Transverse colon (tissue), 4 donors: ENCODE results near the gene PPP6R2. TPM values are rescaled to one million over a fixed set of nuclear protein-coding genes. Genes with fewer than 3 reads are reported as not detected.

Source experiments
- DNase-seq: peaks from one replicate; pipeline ENCODE4 v3.0.0-alpha.2; 2019
- H3K27ac ChIP-seq, 4 donors: fragments of 200-600 bp; sonication (generic); 2 replicates each; pipeline ENCODE4 v1.5.1; 2016 to 2018; ENCODE audit warnings: inconsistent platforms in 4 of 4
- H3K27me3 ChIP-seq: fragments of 200-600 bp; sonication (generic); 2 replicates; pipeline ENCODE4 v1.5.1; 2017; ENCODE audit warnings: inconsistent platforms
- H3K36me3 ChIP-seq, 4 donors: fragments of 200-600 bp; sonication (generic); 2 replicates each; pipeline ENCODE4 v1.5.1; 2017 to 2019; ENCODE audit warnings: inconsistent platforms in 4 of 4
- H3K4me1 ChIP-seq, 4 donors: fragments of 200-600 bp; sonication (generic); 2 replicates each; pipeline ENCODE4 v1.5.1; 2017 to 2020; ENCODE audit warnings: inconsistent platforms in 4 of 4
- H3K4me3 ChIP-seq, 4 donors: fragments of 200-600 bp; sonication (generic); 1 replicate in 1 of 4; 2 replicates in 3 of 4; pipeline versions ENCODE4 v1.5.1 to v1.6.1; 2017 to 2019; ENCODE audit warnings: inconsistent platforms in 4 of 4
- H3K9me3 ChIP-seq, 2 donors: fragments of 200-600 bp; sonication (generic); 2 replicates each; pipeline ENCODE4 v1.5.1; 2017 to 2019; ENCODE audit warnings: inconsistent platforms in 2 of 2
- EP300 ChIP-seq: sonication (generic); formaldehyde crosslinking; IDR thresholded peaks from one replicate; pipeline ENCODE4 v1.6.1; 2017; ENCODE audit warnings: antibody characterized with exemption, low read depth
- POLR2A ChIP-seq: fragments of 450-650 bp; IDR thresholded peaks from one replicate; pipeline ENCODE4 v1.6.1; 2016; ENCODE audit warnings: antibody characterized with exemption, mild to moderate bottlenecking, moderate library complexity
- POLR2AphosphoS5 ChIP-seq, 3 donors: sonication (generic); formaldehyde crosslinking; IDR thresholded peaks; one replicate each; pipeline ENCODE4 v1.6.1; 2016; ENCODE audit warnings: antibody characterized with exemption in 3 of 3
- WGBS, 2 donors: methylation state at CpG; one replicate each; pipeline ENCODE4 v1.1.5; 2018; ENCODE audit warnings: low coverage in 1 of 2; 5-methylcytosine and 5-hydroxymethylcytosine counted together
- in situ Hi-C, 4 donors: fragments of 200-750 bp; cut with MboI; loops; one replicate each; pipeline versions ENCODE4 v1.15.0 to v1.15.1; 2017; ENCODE audit warnings: low sequenced_read_pairs in 3 of 4, low pct_ligation_motif_present in 1 of 4, low pct_unique_long_range_greater_than_20kb in 1 of 4
- intact Hi-C: fragments of 100-400 bp; cut with DNase I; formaldehyde crosslinking; loops from one replicate; pipeline ENCODE4 v1.15.1; 2023; ENCODE audit warnings: low total_unique reads
- total RNA-seq, 4 donors: library from RNA; depleted of rRNA; stranded (reverse); fragments of >200 nt; gene quantifications; one replicate each; pipeline ENCODE4 v1.1.0, GENCODE V29; 2016
- TF ChIP-seq, protein P1 (sequence below), 5 experiments: fragments of 200-600 bp in 3 of 5; fragments of 450-650 bp in 2 of 5; sonication (generic) in 3 of 5; IDR thresholded peaks; 1 replicate in 2 of 5; 2 replicates in 3 of 5; pipeline ENCODE4 v1.5.1; 2016 to 2017; ENCODE audit warnings: antibody characterized with exemption in 5 of 5, inconsistent platforms in 3 of 5, mild to moderate bottlenecking in 2 of 5, moderate library complexity in 1 of 5

The PPP6R2 gene
- total RNA-seq, 4 donors from 2014 or later = 62.1 to 151 (median 77.8) TPM

DNA sequence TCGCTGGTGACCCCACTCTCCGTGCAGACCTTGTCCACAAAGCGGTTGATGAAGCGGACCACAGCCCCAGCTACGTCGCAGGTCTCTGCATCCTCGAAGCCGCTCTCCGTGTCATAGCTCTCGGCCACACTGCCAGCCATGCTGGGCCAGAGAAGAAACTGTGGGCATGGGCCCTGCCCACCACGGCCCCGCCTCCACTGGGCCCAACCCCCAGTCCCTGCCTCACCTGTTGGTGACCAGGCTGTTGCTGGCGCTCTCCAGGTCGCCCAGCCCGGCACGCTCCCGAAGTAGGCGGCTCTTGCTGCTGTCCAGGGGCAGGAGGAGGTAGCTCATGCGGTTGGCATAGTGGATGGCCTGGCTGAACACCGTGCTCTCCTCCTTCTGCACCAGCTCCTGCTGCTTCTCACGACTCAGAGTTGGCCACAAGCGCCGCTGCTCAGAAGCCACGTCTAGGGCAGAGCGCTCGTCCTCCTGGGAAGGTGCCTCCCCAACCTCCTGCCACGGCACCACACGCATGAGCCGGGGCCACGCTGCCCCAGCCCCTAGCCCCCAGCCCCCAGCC lies 118.9 kb downstream of the PPP6R2 start:
- Histone ChIP-seq H3K9me3 (no peaks in the 10 kb centered on the region), H3K27me3 (no peaks in the 10 kb centered on the region), H3K4me3 (no peak overlapping the region), H3K36me3 (peaks cover 0 to 84% (median 40%) of the 10 kb centered on the region in 4 donors), H3K4me1 (peaks cover 0 to 6% (median 0%) of the 10 kb centered on the region in 4 donors), H3K27ac (no peak overlapping the region)
- in situ Hi-C loops (no loop called here), intact Hi-C loops (no loop called here)
- 95% methylated on average over 28 of the region's 30 CpGs; no CpG with 5 or more reads in 1 of the 2 donors for WGBS, 2 donors
- no peak for DNase-seq
- no peak for TF ChIP-seq EP300

DNA sequence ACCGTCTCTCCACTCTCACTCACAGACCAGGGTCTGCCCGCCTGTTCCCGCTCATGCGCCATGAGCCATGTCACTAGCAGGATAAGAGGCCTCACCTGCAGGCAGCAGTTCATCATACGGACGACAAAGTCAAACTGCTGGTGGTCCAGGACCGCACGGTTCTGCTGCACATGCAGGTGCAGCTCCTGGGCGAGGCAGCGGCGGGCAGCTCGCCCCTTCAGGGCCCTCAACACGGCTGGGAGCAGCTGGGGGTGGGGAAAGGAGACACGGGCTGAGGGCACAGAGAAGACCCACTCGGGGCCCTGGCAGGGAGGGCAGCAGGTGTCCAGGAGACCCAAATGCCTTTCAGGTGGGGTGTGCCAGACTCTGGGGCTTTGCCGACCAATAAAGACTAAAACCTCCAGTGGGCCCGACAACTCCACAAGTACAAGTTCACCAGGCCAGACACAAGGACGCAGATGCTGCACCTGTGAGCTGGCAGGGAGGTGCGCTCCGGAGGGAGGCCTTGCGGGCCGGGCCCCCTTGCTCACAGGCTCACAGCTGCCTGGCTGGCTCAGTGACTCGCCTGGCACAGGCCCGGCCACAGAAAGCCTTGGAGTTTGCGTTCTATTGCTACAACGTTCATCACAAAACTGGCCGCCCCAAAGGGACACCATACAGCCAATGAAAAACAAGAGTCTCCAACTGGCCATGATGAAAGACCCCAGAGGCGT lies 120.2 kb downstream of the PPP6R2 start:
- H3K36me3 ChIP-seq = peaks cover 0 to 82% (median 40%) of the 10 kb centered on the region in 4 donors
- intact Hi-C loops = no loop called here

DNA sequence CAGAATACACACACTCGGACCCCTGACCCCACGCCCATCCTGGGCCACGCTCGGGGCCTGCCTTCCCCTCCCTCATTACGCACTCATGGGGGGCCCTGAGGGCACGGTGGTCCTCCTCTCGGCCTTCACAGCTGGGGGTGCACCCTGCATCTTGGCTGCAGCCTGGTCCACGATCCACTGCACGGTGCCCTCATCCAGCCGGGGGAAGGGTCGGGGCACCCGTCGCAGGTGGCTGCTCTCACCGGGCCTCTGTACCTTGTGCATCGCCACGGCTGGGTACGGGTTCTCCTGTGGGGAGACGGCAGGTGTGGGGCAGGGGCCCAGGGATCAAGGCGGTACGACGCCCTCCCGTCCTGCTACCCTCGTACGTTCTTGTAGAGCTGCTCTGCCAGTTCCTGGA lies 121.3 kb downstream of the PPP6R2 start:
- no peak for DNase-seq
- peaks cover 5 to 13% (median 8%) of the 10 kb centered on the region in 4 donors for H3K4me1 ChIP-seq
- intact Hi-C loops (no loop called here), in situ Hi-C loops (no loop called here)
- no peak overlapping the region for H3K27ac ChIP-seq
- 86% methylated on average over 19 of the region's 24 CpGs; no CpG with 5 or more reads in 1 of the 2 donors for WGBS, 2 donors
- TF ChIP-seq POLR2A (no peak), EP300 (no peak), POLR2AphosphoS5 (IDR thresholded peaks at IDR 0.05) (no peak)
- TF ChIP-seq, protein P1, sequence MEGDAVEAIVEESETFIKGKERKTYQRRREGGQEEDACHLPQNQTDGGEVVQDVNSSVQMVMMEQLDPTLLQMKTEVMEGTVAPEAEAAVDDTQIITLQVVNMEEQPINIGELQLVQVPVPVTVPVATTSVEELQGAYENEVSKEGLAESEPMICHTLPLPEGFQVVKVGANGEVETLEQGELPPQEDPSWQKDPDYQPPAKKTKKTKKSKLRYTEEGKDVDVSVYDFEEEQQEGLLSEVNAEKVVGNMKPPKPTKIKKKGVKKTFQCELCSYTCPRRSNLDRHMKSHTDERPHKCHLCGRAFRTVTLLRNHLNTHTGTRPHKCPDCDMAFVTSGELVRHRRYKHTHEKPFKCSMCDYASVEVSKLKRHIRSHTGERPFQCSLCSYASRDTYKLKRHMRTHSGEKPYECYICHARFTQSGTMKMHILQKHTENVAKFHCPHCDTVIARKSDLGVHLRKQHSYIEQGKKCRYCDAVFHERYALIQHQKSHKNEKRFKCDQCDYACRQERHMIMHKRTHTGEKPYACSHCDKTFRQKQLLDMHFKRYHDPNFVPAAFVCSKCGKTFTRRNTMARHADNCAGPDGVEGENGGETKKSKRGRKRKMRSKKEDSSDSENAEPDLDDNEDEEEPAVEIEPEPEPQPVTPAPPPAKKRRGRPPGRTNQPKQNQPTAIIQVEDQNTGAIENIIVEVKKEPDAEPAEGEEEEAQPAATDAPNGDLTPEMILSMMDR (IDR thresholded peaks at IDR 0.05) = no peak
- no peaks in the 10 kb centered on the region for H3K27me3 ChIP-seq
- H3K36me3 ChIP-seq = peaks cover 0 to 74% (median 36%) of the 10 kb centered on the region in 4 donors
- no peaks in the 10 kb centered on the region for H3K9me3 ChIP-seq
- H3K4me3 ChIP-seq = no peak overlapping the region

More for the DNA sequence above, 120.2 kb downstream of the PPP6R2 start:
- DNase-seq = no peak
- no peak overlapping the region for H3K4me3 ChIP-seq
- H3K4me1 ChIP-seq = peaks cover 0 to 6% (median 0%) of the 10 kb centered on the region in 4 donors
- in situ Hi-C loops = no loop called here
- no peaks in the 10 kb centered on the region for H3K27me3 ChIP-seq
- WGBS, 2 donors = 93 to 95% methylated on average over 9 to 28 of the region's 28 CpGs
- H3K27ac ChIP-seq = no peak overlapping the region
- no peak for TF ChIP-seq EP300
- TF ChIP-seq POLR2AphosphoS5 (IDR thresholded peaks at IDR 0.05) = no peak
- TF ChIP-seq, protein P1 (IDR thresholded peaks at IDR 0.05) = no peak
- TF ChIP-seq POLR2A = no peak
- no peaks in the 10 kb centered on the region for H3K9me3 ChIP-seq

DNA sequence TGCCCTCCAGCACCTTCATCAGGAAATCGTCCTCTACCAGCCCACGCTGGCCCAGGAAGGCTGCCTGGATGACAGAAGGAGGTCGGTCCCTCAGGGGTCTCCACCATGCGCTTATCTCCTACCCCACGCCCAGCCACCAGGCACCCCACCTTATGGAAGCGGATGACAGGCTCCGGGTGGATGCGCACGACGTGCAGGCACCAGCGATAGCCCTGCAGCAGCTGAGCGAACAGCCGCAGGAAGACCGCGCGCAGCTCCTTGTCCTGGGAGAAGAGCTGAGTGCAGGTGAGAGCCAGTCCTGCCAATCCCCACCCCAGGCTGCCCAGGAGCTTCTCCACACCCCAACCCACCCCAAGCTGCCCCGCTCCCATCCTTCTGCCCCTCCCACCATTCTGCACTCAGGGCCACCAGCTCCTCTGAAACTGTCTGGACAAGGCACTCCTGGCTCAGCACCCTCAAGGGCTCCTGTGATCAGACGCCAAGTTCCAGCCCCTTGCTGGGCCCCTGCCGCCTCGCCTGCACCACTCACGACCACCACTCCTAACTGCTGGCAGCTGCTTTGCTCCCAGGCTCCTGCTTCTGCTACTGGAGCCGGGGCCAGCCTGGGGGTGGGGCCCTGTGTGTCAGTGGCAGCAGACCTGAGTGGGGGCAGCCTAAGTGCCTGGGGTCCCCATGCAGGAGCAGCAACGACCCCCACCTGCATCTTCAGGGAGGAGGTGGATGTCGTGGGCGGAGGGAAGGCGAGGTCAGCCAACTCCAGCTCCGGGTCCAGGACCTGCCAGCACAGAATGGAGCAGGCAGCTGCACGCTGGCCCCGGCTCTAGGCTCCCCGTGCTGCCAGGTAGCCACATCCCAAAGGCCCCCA lies 122.2 kb downstream of the PPP6R2 start:
- no peak for DNase-seq
- intact Hi-C loops = no loop called here
- no peaks in the 10 kb centered on the region for H3K9me3 ChIP-seq
- TF ChIP-seq, protein P1 (IDR thresholded peaks at IDR 0.05) = no peak
- TF ChIP-seq EP300 = no peak
- no peak for TF ChIP-seq POLR2A
- TF ChIP-seq POLR2AphosphoS5 (IDR thresholded peaks at IDR 0.05) = no peak
- H3K4me1 ChIP-seq = peaks cover 11 to 22% (median 16%) of the 10 kb centered on the region in 4 donors
- H3K27ac ChIP-seq = no peak overlapping the region
- 92% methylated on average over 29 of the region's 30 CpGs; no CpG with 5 or more reads in 1 of the 2 donors for WGBS, 2 donors
- H3K4me3 ChIP-seq = no peak overlapping the region
- in situ Hi-C loops = no loop called here
- H3K36me3 ChIP-seq = peaks cover 0 to 65% (median 32%) of the 10 kb centered on the region in 4 donors
- no peaks in the 10 kb centered on the region for H3K27me3 ChIP-seq
